ENCODE measurements around the gene SNX2.

SNX2 gene

GRCh38 chr5:122772446-122772845, 2.4 kb upstream of the SNX2 start:
- no peak for DNase-seq (ENCODE audit: low read depth in 1 of 2, low spot score in 1 of 2)

DNA sequence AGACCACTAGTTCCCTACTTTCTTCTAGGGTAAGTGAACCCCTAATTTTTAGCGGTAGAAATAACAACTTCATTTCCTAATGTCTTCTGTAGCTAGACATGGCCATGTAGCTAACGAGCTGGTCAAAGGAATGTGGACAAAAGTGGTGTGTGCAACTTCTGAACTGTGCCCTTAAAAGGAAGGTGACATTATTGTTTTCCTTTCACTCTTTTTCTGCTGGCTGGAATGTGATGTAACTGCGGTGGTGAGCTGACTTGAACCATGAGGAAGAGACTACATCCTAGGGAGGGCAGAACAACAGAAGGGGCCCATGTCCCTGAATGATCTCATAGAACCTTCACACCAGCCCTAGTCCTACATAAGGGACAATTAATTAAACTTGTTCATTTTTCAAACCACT, 1.3 kb upstream of the SNX2 start:
- DNase-seq (ENCODE audit: low read depth in 1 of 2, low spot score in 1 of 2) = no peak

DNA sequence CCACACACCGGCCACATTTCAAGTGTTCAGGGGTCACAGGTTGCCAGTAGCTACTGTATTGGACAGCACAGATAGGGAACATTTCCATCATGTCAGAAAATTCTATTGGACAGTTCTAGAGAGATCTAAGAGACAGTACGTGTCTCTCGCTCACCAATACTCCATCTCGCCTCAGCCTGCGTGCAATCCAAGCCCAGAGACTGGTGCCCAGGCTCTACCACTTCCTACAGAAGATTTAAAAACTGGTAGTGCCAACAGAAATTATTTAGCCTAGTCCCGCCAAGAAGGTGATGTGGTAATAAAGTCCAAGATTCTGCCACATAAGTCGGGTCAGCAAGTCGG, 390 bp upstream of the SNX2 start:
- no peak for DNase-seq (ENCODE audit: low read depth in 1 of 2, low spot score in 1 of 2)

DNA sequence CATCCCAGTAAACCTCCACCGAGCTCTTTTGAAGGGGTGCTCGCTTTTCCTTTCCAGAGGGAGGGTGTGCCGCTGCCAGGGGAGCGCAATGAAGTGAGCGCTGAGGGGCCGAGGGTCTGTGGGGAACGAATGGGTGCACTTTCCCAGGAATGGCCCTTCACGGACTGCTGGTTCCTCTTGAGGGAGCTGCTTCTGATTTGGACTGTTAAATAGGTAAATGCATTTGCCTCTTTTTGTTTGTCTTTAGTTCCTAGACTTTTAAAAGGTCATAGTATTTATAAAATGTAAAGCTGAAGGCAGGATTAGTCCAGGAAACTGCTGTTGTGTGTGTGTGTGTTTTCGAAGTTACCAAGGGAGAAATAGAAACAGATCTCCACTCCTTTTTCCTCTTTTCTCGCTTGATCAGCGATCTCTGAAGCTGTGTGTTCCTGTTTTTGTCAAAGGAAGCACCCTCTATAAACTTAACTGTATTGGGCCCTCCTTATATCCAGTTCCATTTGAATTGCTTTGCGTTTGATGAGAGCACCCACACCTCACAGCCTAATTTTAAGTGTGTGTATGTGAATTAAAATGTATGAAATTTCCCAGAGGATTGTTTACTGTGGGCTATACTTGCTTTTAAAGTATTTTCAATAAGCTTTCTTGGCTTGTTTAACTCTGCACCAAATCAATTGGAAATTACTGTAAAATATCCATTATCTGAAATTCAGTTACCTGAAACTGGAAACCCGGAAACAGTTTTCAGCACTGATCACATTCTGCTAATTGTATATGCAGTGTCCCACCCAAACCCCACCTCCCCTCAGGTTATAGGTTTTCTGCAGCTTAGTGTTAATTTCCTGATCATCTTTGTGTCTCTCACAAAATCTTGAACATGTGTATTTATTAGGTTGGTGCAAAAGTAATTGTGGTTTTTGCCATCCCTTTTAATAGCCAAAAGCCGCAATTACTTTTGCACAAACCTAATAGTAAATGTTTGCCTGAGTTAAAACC, 966 bp downstream of the SNX2 start:
- no peak for DNase-seq (ENCODE audit: low read depth in 1 of 2, low spot score in 1 of 2)

GRCh38 chr5:122778157-122778556, 3.3 kb downstream of the SNX2 start:
- no peak for DNase-seq (ENCODE audit: low read depth in 1 of 2, low spot score in 1 of 2)

DNA sequence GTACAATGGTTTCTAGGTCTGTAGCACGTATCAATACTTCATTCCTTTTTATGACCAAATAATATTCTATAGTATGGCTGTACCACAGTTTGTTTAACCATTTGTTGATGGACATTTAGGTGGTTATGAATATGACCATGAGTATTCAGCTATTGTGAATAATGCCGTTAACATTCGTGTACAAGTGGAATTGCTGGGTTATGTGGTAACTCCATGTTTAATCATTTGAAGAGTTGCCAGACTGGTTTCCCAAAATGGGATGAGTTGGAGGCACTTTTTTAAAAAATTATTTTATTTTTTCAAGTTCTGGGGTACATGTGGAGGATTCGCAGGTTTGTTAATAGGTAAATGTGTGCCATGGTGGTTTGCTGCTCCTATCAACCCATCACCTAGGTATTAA, 4.6 kb downstream of the SNX2 start:
- no peak for DNase-seq (ENCODE audit: low read depth in 1 of 2, low spot score in 1 of 2)

DNA sequence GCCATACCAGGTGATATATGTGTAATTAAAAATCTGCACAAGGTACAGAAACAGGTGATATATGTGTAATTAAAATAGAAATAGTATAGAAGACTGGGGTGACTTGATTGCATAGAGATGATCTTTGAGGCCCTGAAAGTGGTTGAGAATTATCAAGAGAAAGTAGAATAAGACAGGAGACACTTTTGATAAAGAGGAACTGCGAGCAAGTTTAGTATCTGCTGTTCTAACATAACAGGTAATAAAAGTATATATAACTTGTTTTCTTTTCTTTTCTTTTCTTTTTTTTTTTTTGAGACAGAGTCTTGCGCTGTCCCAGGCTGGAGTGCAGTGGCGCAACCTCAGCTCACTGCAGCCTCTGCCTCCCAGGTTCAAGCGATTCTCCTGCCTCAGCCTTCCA, 5.4 kb downstream of the SNX2 start:
- no peak for DNase-seq (ENCODE audit: low read depth in 1 of 2, low spot score in 1 of 2)

DNA sequence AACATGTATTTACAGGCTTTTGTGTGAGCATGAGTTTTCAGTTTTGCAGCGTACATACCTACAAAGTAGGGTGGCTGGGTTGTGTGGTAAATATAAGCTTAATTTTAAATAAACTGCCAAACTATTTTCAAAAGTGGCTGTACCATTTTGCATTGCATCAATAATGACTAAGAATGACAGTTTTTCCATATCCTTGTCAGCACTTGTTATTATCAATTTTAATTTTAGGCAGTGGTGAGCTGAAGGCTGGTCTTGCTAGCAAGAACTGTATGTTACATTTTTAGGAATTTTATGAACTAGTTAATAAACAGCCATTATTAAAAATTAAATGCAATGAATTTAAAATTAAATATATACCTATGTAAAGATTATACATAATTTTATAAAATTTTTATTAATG, 6.6 kb downstream of the SNX2 start:
- no peak for DNase-seq (ENCODE audit: low read depth in 1 of 2, low spot score in 1 of 2)

- no peak for DNase-seq (ENCODE audit: low read depth in 1 of 2, low spot score in 1 of 2)
Observed at GRCh38 chr5:122785294-122785693, 10.4 kb downstream of the SNX2 start.

GRCh38 chr5:122788371-122788770, 13.5 kb downstream of the SNX2 start:
- DNase-seq (ENCODE audit: low read depth in 1 of 2, low spot score in 1 of 2) = no peak

- no peak for DNase-seq (ENCODE audit: low read depth in 1 of 2, low spot score in 1 of 2)
Observed at GRCh38 chr5:122788996-122789395, 14.1 kb downstream of the SNX2 start.

- DNase-seq (ENCODE audit: low read depth in 1 of 2, low spot score in 1 of 2) = no peak
Observed at GRCh38 chr5:122789461-122790171, 14.7 kb downstream of the SNX2 start.

- no peak for DNase-seq (ENCODE audit: low read depth in 1 of 2, low spot score in 1 of 2)
Observed at GRCh38 chr5:122790354-122791103, 15.6 kb downstream of the SNX2 start.

DNA sequence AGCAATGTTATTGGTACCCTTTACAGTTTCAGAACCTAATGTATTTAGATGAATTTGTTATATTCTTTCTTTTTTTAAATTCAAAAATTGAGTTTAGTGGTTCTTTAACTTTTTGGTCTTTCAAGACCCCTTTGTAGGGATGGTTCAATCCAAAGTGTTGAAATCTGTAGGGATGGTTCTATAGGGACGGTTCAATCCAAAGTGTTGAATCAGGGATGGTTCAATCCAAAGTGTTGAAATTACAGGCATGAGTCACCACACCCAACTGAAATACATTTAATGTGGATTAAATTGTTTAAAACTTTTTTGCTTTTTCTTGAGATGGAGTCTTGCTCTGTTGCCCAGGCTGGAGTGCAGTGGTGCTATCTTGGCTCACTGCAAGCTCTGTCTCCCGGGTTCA, 30.6 kb downstream of the SNX2 start:
- DNase-seq (ENCODE audit: low read depth in 1 of 2, low spot score in 1 of 2) = no peak

DNA sequence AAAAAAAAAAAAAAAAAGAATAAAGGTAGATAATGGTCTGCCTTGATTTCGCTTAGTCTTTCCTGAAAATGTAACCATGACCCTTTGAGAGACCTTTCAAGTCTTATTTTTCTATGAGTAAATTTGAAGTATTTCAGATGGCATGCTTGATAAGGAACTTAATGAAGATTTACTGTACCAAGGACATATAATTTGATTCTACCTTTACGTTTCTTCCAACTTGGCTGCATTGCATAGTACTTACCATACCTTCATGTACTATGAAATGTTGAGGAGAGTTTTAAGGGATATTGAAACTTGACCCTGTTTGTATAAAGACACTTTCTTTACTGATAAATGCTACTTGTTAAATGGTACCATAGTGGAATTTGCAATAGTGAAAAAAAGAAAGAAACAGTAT, 35.5 kb downstream of the SNX2 start:
- DNase-seq (ENCODE audit: low read depth in 1 of 2, low spot score in 1 of 2) = no peak

GRCh38 chr5:122815218-122815767, 40.4 kb downstream of the SNX2 start:
- no peak for DNase-seq (ENCODE audit: low read depth in 1 of 2, low spot score in 1 of 2)

- DNase-seq (ENCODE audit: low read depth in 1 of 2, low spot score in 1 of 2) = no peak
Observed at GRCh38 chr5:122816756-122817155, 41.9 kb downstream of the SNX2 start.

DNA sequence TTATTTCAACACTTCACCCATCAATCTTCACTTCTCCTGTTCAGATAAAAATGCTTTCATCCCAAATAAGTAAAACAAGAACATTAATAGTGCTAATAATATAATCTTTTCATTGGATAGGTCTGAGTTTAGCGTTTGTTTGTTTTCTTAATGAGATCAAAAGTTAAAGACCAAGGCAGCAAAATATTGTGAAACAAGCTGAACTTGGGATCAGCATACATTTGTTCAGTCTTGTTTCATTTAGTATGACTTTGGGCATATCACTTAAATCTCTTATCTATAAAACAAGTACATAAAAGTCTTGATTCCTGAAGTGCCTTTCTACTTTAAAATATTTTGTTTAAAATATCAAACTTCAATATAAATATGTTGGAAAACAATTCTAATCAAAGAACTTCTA, 57.1 kb downstream of the SNX2 start:
- DNase-seq (ENCODE audit: low read depth in 1 of 2, low spot score in 1 of 2) = no peak

GRCh38 chr5:122835681-122836080, 60.8 kb downstream of the SNX2 start:
- DNase-seq (ENCODE audit: low read depth in 1 of 2, low spot score in 1 of 2) = no peak

DNA sequence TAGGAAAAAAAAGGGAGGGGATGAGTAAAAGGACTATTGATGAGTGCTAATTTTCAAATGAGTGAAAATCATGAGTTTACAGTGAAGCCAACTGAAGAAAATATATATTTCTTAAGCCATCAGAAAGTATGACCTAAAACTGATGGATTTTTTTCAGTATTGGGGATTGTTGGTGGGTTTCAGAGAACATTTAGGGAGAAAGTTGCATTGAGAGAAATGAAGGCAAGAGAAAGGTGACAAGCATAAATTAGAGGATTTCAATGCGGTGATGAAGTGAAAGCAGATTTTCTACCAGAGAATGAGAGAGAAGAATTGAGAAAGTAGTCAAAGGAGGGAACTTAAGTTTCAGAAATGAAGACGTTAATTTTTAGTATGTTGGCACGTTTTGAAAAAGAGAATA, 62.1 kb downstream of the SNX2 start:
- DNase-seq (ENCODE audit: low read depth in 1 of 2, low spot score in 1 of 2) = no peak

DNA sequence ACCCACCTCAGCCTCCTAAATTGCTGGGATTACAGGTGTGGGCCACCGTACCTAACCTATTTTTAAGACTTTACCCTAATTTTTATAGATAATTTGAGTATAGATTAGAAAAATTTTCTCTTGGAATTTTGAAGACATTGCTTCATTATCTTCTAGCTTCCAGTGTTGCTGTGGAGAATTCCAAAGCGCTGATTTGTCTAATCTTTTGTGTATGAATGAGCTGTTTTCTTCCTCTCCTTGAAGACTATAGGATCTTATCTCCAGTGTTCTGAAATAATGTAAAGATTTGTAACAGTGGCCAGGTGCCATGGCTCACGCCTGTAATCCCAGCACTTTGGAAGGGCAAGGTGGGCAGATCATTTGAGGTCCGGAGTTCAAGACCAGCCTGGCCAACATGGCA, 64.9 kb downstream of the SNX2 start:
- no peak for DNase-seq (ENCODE audit: low read depth in 1 of 2, low spot score in 1 of 2)
